ENCODE results near the gene SYNDIG1.

DNA sequence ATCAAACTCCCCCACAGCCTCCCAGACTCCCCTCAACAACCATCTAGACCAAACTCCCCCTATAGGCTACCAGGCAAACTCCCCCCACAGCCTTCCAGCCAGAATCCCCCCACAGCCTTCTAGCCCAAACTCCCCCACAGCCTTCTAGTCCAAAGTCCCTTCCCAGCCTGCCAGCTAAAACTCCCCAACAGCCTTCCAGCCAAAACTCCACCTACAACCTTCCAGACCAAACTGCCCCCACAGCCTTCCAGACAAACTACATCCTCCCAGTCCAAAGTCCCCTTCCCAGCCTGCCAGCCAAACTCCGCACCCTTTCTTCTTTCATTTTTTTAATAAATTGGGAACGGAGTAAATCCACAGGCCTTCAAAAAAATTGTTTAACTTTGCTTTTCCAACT lies 37.4 kb upstream of the SYNDIG1 start:
- no peak for TF ChIP-seq EZH2 (IDR thresholded peaks at IDR 0.05; ENCODE audit: insufficient read depth, low read length)
- TF ChIP-seq, protein P1, sequence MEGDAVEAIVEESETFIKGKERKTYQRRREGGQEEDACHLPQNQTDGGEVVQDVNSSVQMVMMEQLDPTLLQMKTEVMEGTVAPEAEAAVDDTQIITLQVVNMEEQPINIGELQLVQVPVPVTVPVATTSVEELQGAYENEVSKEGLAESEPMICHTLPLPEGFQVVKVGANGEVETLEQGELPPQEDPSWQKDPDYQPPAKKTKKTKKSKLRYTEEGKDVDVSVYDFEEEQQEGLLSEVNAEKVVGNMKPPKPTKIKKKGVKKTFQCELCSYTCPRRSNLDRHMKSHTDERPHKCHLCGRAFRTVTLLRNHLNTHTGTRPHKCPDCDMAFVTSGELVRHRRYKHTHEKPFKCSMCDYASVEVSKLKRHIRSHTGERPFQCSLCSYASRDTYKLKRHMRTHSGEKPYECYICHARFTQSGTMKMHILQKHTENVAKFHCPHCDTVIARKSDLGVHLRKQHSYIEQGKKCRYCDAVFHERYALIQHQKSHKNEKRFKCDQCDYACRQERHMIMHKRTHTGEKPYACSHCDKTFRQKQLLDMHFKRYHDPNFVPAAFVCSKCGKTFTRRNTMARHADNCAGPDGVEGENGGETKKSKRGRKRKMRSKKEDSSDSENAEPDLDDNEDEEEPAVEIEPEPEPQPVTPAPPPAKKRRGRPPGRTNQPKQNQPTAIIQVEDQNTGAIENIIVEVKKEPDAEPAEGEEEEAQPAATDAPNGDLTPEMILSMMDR (IDR thresholded peaks at IDR 0.05; ENCODE audit: insufficient read depth, low read depth, low read length): no peak

Measured in astrocyte (in vitro differentiated cells and primary cell).